K562 (cell line): ENCODE data around the gene NDUFS3. TPM values are rescaled to one million over a fixed set of nuclear protein-coding genes. Genes with fewer than 3 reads are reported as not detected.

Experiments used
- ATAC-seq: fragments of 200-7000 bp; cut with Tn5 transposase; 3 replicates; pipeline ENCODE4 v1.9.1; 2020; ENCODE audit warnings: moderate library complexity
- BruUV-seq: library from RNA; stranded (reverse); fragments of 400-500 nt; replicated peaks from 2 replicates; lab custom pipeline; 2021; lab: Mats Ljungman, UMichigan
- CTCF ChIA-PET: fragments of 300-600 bp; formaldehyde crosslinking; extraction: SDS; loops from one replicate; lab custom pipeline; 2021; ENCODE audit warnings: low intra/inter-chr PET ratio; lab: Yijun Ruan, JAX
- POLR2A ChIA-PET: fragments of 300-600, 350-650 bp; sonication (Branson Sonifier 250); formaldehyde crosslinking; extraction: SDS; loops from one replicate; lab custom pipeline; 2021; ENCODE audit warnings: antibody characterized with exemption, inconsistent platforms; lab: Yijun Ruan, JAX
- DNase-seq, 4 experiments: peaks; one replicate each; pipeline versions ENCODE4 v3.0.0 to v3.0.0-alpha.2; 2011 to 2018; ENCODE audit warnings: low spot score in 3 of 4, mixed read lengths in 3 of 4; ENCODE audit errors: extremely low read depth in 1 of 4
- FAIRE-seq: peaks from 2 replicates; lab custom pipeline; 2011; peaks lifted over from hg19 to GRCh38; lab: Jason Lieb, UNC
- H2AFZ ChIP-seq: 2 replicates; pipeline ENCODE4 v1.6.0; 2011; ENCODE audit warnings: low read depth, low read length, control low read depth, inconsistent platforms
- H3K27ac ChIP-seq: fragments of 200-600 bp; 3 replicates; pipeline ENCODE4 v1.8.0; 2011; ENCODE audit warnings: low read depth, mild to moderate bottlenecking, control low read depth, inconsistent platforms, low read length, moderate library complexity, mixed read lengths; ENCODE audit errors: extremely low read depth
- H3K27me3 ChIP-seq, 2 experiments: fragments of 300-600 bp in 1 of 2; 2 replicates in 1 of 2; 3 replicates in 1 of 2; pipeline versions ENCODE4 v1.6.0 to v1.8.0; 2011; ENCODE audit warnings: inconsistent platforms in 2 of 2, low read length in 2 of 2, mild to moderate bottlenecking in 1 of 2, mixed read lengths in 1 of 2, moderate library complexity in 1 of 2; ENCODE audit not compliant: control insufficient read depth in 2 of 2, insufficient read depth in 2 of 2
- H3K36me3 ChIP-seq: fragments of 300-600 bp; 3 replicates; pipeline ENCODE4 v1.8.0; 2011; ENCODE audit warnings: mild to moderate bottlenecking, low read length, inconsistent platforms; ENCODE audit not compliant: control insufficient read depth, insufficient read depth
- H3K4me1 ChIP-seq, 2 experiments: fragments of 200-600 bp in 1 of 2; replicated peaks in 1 of 2; 2 replicates in 1 of 2; 3 replicates in 1 of 2; pipeline versions ENCODE4 v1.5.1 to v1.8.0; 2011; ENCODE audit warnings: inconsistent platforms in 2 of 2, low read length in 2 of 2, mild to moderate bottlenecking in 1 of 2, mixed read lengths in 1 of 2, moderate library complexity in 1 of 2; ENCODE audit not compliant: control insufficient read depth in 2 of 2, insufficient read depth in 2 of 2
- H3K4me2 ChIP-seq: 2 replicates; pipeline ENCODE4 v1.6.1; 2011; ENCODE audit warnings: low read length, control low read depth, inconsistent platforms, mixed read lengths; ENCODE audit not compliant: insufficient read depth
- H3K4me3 ChIP-seq: fragments of 200-600 bp; sonication (generic), shearing (Covaris generic); 2 replicates; pipeline ENCODE4 v1.5.1; 2016; ENCODE audit warnings: control low read depth, inconsistent platforms
- H3K79me2 ChIP-seq: fragments of 200-600 bp; 3 replicates; pipeline ENCODE4 v1.8.0; 2011; ENCODE audit warnings: low read length, inconsistent platforms; ENCODE audit not compliant: control insufficient read depth, insufficient read depth
- H3K9ac ChIP-seq, 2 experiments: 2 replicates each; pipeline versions ENCODE4 v1.6.0 to v1.6.1; 2011; ENCODE audit warnings: low read depth in 2 of 2, low read length in 2 of 2, control low read depth in 1 of 2, inconsistent platforms in 1 of 2, mild to moderate bottlenecking in 1 of 2, mixed read lengths in 1 of 2; ENCODE audit not compliant: insufficient read depth in 1 of 2
- H3K9me1 ChIP-seq: one replicate; pipeline ENCODE4 v1.6.0; 2011; ENCODE audit warnings: inconsistent platforms, mild to moderate bottlenecking, low read length, moderate library complexity; ENCODE audit not compliant: control insufficient read depth, insufficient read depth
- H3K9me3 ChIP-seq: replicated peaks from 2 replicates; pipeline ENCODE4 v1.5.1; 2011; ENCODE audit warnings: low read depth, low read length, inconsistent platforms; ENCODE audit not compliant: control insufficient read depth, insufficient read depth
- H4K20me1 ChIP-seq: replicated peaks from 2 replicates; pipeline ENCODE4 v1.6.1; 2011; ENCODE audit warnings: low read length, inconsistent platforms, mixed read lengths; ENCODE audit not compliant: control insufficient read depth, insufficient read depth
- CEBPG ChIP-seq, 3 experiments: fragments of 200-800 bp in 1 of 3; sonication (Bioruptor generic) in 1 of 3; sonication (generic) in 1 of 3; formaldehyde crosslinking in 1 of 3; IDR thresholded peaks in 2 of 3; conservative IDR thresholded peaks in 1 of 3; 2 replicates each; pipeline versions ENCODE4 v1.6.1 to v1.8.0; 2016 to 2022; ENCODE audit warnings: missing compliant biosample characterization in 2 of 3, missing genetic modification characterization in 2 of 3, mild to moderate bottlenecking in 1 of 3, missing genetic modification reagents in 1 of 3
- PRDM10 ChIP-seq: fragments of 450-650 bp; IDR thresholded peaks from 2 replicates; pipeline ENCODE4 v1.6.1; 2018; ENCODE audit not compliant: partially characterized antibody
- RFX1 ChIP-seq: fragments of 450-650 bp; IDR thresholded peaks from 2 replicates; pipeline ENCODE4 v1.6.1; 2016; ENCODE audit warnings: mild to moderate bottlenecking, moderate library complexity
- SMAD4 ChIP-seq: fragments of 250-450 bp; sonication (Bioruptor Pico); conservative IDR thresholded peaks from 2 replicates; pipeline ENCODE4 v1.8.0; 2021; ENCODE audit warnings: inconsistent platforms, mild to moderate bottlenecking, moderate library complexity
- WGBS: fragments of 100-300 bp; shearing (Covaris generic); methylation state at CpG from one replicate; pipeline ENCODE4 v1.1.6; 2016; ENCODE audit warnings: low coverage, mixed read lengths; ENCODE audit not compliant: insufficient coverage; ENCODE audit errors: missing lambda C conversion rate; 5-methylcytosine and 5-hydroxymethylcytosine counted together
- in situ Hi-C: fragments of 300-500 bp; cut with MboI; formaldehyde crosslinking; loops from 4 replicates; pipeline ENCODE4 v1.15.0; 2018; ENCODE audit warnings: inconsistent platforms, mixed read lengths
- intact Hi-C: fragments of 100-400 bp; cut with micrococcal nuclease; formaldehyde crosslinking; loops from 2 replicates; pipeline ENCODE4 v1.14.2; 2022
- polyA plus RNA-seq, 8 experiments: library from polyadenylated mRNA; depleted of rRNA in 4 of 8; stranded (reverse) in 5 of 8; unstranded in 3 of 8; fragments of >200 nt; fragmentation: Nextera tagmentation in 2 of 8; fragmentation: Illumina TruSeq in 1 of 8; extraction: Ambion mirVana in 2 of 8; extraction: Trizol in 1 of 8; gene quantifications; 2 replicates each; pipeline versions ENCODE4 v1.2.1 to v1.2.3, GENCODE V29; 2011 to 2014; ENCODE audit warnings: inconsistent platforms in 1 of 8, missing spikeins in 1 of 8
- total RNA-seq, 7 experiments: library from RNA; depleted of rRNA in 6 of 7; stranded (reverse); fragments of >200 nt in 6 of 7; fragmentation: Illumina TruSeq in 2 of 7; extraction: Trizol in 2 of 7; gene quantifications; 2 replicates each; pipeline versions ENCODE4 v1.2.1 to v1.2.3, GENCODE V29; 2011 to 2021; ENCODE audit warnings: low replicate concordance in 1 of 7
- TF ChIP-seq, protein P1 (sequence below): fragments of 250-450 bp; sonication (Bioruptor Pico); IDR thresholded peaks from 2 replicates; pipeline ENCODE4 v1.9.0; 2021; ENCODE audit warnings: mild to moderate bottlenecking, inconsistent platforms

NDUFS3 gene
- total and polyA plus RNA-seq, 9 of the 15 experiments (the other 6 are each of a cell fraction or from before 2014, with no cell fraction given) = 38.7 to 341 (median 194) TPM

DNA sequence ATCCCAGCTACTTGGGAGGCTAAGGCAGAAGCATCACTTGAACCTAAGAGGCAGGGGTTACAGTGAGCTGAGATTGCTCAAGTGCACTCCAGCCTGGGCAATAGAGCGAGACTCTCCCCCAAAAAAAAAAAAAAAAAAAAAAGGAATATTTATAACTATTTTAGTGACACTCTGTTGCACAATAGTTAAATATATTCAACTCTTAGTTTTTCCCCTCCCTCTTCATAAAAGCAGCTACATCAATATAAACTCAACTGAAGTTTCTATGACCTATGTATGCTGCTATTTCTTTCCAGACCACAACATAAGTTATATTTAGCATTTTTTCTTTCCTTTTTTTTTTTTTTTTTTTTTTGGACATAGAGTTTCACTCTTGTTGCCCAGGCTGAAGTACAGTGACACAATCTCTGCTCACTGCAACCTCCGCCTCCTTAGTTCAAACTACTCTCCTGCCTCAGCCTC, 45.2 kb upstream of the NDUFS3 start (continued):
- no peak for TF ChIP-seq CEBPG (CRISPR knock-in tag; IDR thresholded peaks at IDR 0.05)
- TF ChIP-seq CEBPG (tag; conservative IDR thresholded peaks at IDR 0.05 in 1 of 2, IDR thresholded peaks at IDR 0.05 in 1 of 2) = 0 out of 4 replicates have a peak, but pooled peaks of 1 of the 2 experiments have one; percentile 6

DNA sequence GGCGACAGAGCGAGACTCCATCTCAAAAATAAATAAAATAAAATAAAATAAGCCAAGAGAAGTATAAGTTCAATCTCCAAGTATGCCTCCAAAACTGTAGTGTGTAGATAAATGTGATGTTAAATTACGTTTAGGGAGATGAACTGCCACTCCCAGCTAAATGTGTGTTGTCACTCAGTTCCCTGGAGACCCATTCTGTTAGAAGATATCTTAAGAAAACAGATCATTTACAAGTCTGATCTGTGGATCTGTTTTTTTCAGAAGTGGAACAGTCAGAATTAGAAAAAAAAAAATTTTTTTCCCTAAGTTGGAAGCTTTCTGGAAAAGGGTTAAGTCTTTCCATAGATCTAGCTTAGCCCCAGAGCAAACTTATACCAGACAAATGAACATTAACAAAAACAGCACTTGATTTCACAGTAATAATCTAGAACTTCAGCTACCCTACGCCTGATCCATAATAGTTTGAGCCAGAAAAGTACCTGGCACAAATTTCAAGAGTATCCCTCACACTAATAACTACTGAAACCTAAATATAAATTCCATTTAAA, 44.1 kb upstream of the NDUFS3 start:
- Histone ChIP-seq H3K4me2 (no peak overlapping the region), H2AFZ (no peak overlapping the region)
- peak; percentile 30; the same call in 1 of the 2 replicates for TF ChIP-seq RFX1
- no peak for TF ChIP-seq SMAD4 (CRISPR knock-in tag)
- TF ChIP-seq, protein P1, sequence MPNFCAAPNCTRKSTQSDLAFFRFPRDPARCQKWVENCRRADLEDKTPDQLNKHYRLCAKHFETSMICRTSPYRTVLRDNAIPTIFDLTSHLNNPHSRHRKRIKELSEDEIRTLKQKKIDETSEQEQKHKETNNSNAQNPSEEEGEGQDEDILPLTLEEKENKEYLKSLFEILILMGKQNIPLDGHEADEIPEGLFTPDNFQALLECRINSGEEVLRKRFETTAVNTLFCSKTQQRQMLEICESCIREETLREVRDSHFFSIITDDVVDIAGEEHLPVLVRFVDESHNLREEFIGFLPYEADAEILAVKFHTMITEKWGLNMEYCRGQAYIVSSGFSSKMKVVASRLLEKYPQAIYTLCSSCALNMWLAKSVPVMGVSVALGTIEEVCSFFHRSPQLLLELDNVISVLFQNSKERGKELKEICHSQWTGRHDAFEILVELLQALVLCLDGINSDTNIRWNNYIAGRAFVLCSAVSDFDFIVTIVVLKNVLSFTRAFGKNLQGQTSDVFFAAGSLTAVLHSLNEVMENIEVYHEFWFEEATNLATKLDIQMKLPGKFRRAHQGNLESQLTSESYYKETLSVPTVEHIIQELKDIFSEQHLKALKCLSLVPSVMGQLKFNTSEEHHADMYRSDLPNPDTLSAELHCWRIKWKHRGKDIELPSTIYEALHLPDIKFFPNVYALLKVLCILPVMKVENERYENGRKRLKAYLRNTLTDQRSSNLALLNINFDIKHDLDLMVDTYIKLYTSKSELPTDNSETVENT = no peak
- TF ChIP-seq PRDM10 = peak; percentile 81
- TF ChIP-seq, all 486 proteins: peak for 2
- FAIRE-seq (no peak), ATAC-seq (0 out of 3 replicates have a peak, but pooled peaks have one; percentile 22), DNase-seq (no peak)
- Histone ChIP-seq H3K4me3 (no peak overlapping the region), H3K27me3 (no peaks in the 10 kb centered on the region), H3K36me3 (peaks cover 12% of the 10 kb centered on the region; the same call in 1 of the 3 replicates), H4K20me1 (peaks cover 16% of the 10 kb centered on the region), H3K79me2 (peaks cover 99% of the 10 kb centered on the region), H3K4me1 (peaks cover 4 to 5% of the 10 kb centered on the region in 2 experiments; a peak in 3 of 5 replicates), H3K9ac (peak overlapping the region in 1 of 2 experiments; percentile 31; a peak in 2 of 4 replicates), H3K9me3 (no peaks in the 10 kb centered on the region), H3K9me1 (no peaks in the 10 kb centered on the region), H3K27ac (0 out of 3 replicates have a peak overlapping the region, but pooled peaks have one; percentile 8)
- WGBS = 77% methylated on average over 4 of the region's 4 CpGs
- ChIA-PET POLR2A (interaction anchor here (0.9 to 2.6 kb wide), 3 partner anchors 10 to 18 kb away, joined by 3 to 19 read pairs (median 6); no protein-coding TSS in a partner anchor), CTCF (no interaction called here)
- in situ Hi-C loops (no loop called here), intact Hi-C loops (no loop called here)
- BruUV-seq = no TSS peak
